HTR-8/SVneo (cell line): ENCODE measurements around the gene FZD7.

ENCODE experiments used
- DNase-seq: peaks from one replicate; pipeline ENCODE4 v3.0.0; 2011; ENCODE audit warnings: low spot score, mixed read lengths; ENCODE audit not compliant: insufficient read length
- FAIRE-seq: peaks from 2 replicates; lab custom pipeline; 2011; peaks lifted over from hg19 to GRCh38; lab: Jason Lieb, UNC

FZD7 gene

DNA sequence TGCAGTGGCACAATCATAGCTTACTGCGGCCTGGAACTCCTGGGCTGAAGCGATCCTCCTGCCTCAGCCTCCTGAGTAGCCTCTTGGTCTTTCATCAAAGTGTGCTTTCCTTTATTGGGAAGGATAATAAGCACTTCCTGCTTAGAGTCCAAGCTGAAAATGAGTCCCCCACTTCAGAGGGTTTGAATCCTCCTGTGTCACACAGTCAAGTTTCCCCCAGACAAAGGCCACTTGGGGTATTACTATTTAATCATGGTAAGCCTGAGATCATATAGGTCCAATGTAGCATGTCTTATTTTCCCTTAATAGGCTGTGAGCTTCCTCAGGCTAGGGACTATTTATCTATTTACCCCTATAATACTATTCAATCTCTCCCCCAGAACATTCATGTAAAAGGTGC is 28.0 kb downstream of the FZD7 start:
- FAIRE-seq (no peak), DNase-seq (no peak)

DNA sequence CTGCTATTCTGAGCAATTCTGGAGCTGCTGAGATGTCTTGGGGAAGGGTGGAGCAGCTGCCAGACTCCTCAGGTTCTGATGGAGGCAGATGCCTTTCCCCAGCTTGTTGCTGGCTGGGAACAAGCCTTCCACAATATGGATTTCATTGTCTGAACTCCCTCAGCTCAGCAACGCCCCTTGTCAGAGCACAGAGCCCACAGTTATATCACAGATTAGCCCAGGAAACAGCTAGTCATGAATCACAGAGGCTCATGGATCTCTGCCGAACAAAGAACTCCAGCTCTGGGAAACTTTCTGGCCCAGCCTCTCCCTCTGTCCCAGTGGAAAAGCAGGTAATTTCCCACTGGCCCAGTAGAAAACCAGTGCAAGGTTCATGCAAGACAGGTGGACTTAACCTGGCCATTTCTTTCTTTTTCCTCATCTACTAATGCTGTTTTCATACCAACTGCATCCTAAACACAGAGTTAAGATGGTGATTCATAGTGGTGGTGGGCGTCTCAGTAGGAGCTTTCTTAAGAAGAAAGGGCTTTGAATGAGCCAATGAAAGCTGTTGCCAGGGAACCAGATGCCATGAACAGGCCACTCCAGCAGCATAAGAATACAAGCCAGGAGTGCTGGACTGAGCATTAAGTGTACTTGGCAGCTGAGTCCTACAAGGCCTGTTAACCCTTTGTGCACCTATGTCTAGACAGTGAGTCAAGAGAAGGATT is 30.7 kb downstream of the FZD7 start:
- no peak for FAIRE-seq
- DNase-seq, result peak; percentile 35

DNA sequence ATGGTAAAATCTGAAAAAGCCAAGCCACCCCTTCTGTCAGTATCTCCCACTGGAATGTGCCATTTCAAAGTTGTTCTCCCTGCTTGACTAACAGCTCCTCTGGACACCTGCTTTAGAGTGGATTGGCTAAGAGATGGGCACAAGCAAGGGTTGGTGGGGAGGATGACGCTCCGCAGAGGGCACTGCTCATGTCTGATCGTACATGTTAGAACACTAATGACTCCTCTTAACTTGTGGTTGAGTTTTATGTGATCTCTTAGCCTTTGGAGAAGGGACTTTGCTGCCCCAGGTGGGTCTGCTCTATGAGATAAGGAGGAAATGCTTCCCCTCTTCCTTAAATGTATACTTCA is 31.2 kb downstream of the FZD7 start:
- FAIRE-seq, result no peak
- no peak for DNase-seq

DNA sequence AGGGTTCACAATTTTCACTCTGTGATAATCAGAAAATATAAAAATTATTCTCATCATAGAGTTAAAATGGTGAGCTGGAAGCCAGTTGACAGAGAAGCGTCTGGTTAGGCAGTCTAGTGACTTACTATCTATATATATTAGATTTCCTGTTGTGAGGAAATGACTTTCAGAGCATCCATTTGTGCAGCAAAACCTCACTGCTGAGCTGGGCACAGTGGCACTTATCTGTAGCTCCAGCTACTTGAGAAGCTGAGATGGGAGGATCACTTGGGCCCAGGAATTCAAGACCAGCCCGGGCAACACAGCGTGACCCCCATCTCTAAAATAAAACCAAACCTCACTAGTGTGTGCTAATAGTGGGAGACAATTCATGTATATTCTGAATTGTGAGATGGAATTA is 32.2 kb downstream of the FZD7 start:
- DNase-seq (no peak), FAIRE-seq (no peak)

DNA sequence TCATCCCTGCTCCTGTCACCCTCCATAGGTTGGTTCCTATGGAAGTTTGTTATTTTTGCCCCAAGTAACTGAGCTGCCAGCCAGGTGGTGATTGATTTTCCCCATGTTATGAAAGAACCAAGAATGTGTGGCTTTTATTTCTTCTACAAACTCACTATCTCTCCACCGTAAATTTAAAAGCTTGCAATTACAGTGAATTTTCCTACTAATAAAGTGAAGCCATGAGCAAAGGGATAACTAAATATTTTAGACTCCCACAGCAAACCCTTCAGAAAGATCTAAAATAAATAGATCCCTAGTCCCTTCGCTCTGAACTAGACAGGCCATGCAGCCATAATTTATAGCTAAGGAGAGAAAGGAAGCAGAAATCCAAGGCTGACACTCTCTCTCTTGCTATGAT is 33.2 kb downstream of the FZD7 start:
- FAIRE-seq (no peak), DNase-seq (no peak)

DNA sequence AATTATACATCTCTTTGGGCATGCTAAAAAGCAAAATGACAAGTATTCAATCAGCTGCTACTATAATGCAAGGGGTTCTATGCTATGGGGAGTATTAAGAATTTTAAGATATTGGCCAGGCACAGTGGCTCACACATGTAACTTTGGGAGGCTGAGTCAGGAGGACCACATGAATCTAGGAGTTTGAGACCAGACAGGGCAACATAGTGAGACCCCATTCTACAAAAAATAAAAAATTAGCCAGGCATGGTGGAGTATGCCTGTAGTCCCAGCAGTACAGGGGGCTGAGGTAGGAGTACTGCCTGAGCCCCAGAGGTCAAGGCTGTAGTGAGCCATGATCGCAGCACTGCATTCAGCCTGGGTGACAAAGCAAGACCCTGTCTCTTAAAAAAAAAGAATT is 33.9 kb downstream of the FZD7 start:
- no peak for DNase-seq
- no peak for FAIRE-seq

DNA sequence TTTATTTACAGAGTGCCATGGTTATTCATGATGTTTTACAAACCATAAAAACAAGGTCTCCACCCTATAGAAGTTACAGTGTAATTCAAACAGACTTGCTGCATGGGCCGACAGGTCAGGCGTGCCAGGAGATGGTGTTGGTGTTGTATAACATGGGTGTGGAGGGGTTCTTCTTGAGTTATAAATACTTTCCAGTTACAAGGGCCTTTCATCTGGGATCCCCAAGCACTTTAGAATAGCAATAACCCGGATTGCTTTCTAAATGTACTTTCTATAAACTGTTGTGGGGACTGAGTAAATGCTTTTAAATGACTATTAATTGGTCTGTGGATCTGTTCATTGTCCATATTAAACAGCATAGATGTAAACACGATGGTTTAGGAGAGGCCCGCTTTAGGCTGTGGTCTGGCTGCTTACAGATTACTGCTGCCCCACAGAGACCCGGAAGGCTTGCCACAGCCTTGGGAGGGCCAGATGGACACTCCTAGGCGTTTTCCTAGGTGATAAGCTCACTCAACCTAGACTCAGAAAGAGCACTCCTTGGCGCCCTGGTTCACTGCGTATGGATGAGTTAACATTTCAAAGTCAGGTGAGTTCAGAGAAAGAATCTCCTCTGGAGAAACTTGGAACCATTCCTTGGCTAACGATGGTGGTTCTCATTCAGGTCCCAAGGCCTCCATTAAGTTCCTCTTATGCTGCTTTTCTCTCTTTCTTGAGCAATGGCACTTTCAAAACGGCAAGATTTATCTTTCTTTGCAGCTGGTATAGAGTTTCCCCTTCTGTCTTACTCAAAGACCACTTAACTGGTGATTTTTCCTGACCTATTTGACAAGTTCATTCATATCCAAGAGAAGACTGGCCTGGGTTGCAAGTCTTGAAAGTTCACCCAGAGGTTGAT is 35.8 kb downstream of the FZD7 start:
- no peak for DNase-seq
- no peak for FAIRE-seq

DNA sequence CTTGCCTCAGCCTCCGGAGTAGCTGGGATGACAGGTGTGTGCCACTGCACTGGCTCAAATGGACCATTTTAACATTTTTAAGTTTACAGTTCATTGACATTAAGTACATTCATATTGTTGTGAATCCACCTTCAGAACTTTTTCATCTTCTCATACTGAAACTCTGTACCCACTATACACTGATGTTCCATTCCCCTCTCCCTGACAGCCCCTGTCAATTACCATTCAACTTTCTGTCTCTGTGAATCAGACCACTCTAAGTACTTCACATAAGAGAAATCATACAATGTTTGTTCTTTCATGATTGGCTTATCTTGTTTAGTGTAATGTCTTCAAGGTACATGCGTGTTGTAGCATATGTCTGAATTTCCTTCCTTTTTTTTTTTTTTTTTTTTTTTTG is 37.5 kb downstream of the FZD7 start:
- no peak for DNase-seq
- no peak for FAIRE-seq

DNA sequence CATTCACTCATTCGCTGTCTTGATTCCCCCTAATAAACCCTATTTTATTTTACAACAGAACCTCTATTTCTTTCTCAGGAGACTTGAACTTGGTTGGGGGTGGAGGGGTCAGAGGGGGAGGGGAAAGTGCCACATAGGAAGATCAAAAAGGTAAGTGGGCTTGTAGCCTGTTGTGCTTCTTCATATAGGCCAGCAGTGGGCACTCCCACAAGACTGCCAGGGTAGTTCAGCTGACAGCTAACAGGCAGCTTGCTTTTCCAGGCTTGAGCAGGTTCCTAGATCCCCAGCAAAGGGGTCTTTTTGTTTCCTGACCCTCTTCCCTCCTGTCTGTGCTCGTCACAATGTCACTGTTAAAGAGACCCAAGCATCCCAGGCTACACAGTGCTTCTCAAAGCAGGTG is 38.6 kb downstream of the FZD7 start:
- peak; percentile 24 for DNase-seq
- no peak for FAIRE-seq

DNA sequence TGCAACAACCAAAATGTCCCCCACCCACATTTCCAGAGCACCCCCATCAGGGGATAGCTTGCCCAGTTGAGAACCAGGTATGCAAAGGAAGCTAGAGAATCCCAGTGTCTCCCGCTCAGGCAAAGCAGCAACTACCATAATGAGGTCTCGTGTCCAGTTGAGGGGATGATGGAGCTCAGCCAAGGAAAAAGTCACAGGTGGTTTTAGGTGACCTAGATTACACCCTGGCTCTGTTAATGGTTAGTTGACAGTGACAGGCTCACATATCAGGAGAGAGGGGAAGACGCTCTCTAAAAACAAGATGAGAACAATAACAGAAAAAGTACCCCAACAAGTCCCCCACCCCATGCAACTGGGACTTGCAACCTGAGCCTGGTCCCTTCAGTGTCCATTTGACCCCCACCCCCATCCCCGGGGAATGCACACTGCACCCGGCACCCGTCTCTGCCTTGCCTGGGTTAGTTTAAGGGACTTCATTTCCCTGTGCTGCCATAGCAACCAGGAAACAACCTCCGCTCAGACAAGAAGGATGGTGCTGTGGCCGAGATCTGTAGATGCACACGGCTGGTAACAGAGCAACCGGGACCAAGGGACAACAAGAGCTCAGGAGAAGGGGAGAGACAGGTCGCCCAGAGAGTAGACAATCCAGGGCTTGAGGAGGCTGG is 39.2 kb downstream of the FZD7 start, which contains the start of gene KIAA2012:
KIAA2012 (plus strand) TSS at position 519 of the 665 bp plus-strand sequence. CDS start 373 bp downstream, outside the sequence.
- FAIRE-seq (no peak), DNase-seq (no peak)

DNA sequence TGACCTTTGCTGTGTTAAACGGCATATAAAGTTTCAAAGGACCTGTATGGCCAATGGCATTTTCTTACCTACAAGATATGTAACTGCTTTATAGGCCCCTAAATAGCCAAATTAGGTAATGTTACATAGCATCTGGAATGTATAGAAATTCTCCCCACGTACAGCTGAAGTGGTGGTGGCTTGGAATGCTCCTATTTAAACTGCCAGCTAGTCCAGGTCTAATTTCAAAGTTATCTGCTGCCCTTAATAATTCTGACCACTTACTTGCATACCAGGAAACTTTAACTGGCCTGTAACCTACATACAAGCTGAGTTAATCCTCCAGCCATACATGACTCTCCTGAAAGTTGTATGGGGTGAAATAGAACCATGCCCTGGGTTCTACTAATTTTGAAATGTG is 40.7 kb downstream of the FZD7 start:
- DNase-seq (no peak), FAIRE-seq (no peak)

DNA sequence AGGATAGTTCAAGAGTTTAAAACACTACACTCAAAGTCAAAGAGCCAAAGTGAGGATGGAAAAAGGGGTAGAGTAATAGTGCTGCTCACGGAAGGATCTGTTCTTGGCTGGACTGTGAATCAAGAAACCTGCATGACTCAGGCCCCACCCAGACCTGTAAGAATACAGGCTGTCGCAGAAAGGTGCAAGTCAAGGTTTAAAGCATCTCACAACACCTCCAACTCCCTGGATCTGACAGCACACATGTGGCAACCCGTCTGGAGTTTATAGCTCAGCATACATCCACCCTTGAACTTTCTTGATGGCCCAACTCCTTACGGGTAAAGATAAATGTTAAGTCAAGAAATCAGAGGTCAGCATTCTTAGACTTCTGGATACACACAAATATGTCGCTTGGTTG is 45.7 kb downstream of the FZD7 start:
- DNase-seq (no peak), FAIRE-seq (no peak)

DNA sequence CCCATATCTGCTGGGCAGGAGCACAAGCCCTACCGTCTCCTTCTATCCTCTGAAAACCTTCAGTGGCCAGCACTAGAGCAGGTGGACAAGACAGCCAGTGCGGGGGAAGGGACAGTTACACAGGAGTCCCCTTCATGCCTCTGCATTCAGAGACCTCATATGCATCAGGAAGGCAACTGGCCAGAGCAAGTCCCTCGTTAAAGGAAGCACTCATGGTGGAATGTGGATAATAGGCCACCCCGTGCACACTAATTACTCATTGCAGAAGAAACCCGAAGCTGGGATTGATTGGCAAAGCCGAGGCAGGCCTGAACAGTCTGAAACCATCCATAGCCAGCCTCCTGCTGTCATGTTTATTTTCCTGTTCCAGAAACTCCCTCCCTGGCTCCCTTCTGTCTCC is 50.6 kb downstream of the FZD7 start:
- FAIRE-seq, result no peak
- DNase-seq, result no peak
